IPS-11a (cell line): ENCODE measurements around the gene STXBP1.
"Not testable (repeated sequence)": the region's sequence is repeated elsewhere in the genome, so short reads cannot be mapped to it uniquely, and the experiment has no call there.

Experiments
- H3K4me3 ChIP-seq: one replicate; pipeline ENCODE4 v1.5.1; 2013; ENCODE audit warnings: low read depth, low read length, control low read depth

STXBP1 gene

DNA sequence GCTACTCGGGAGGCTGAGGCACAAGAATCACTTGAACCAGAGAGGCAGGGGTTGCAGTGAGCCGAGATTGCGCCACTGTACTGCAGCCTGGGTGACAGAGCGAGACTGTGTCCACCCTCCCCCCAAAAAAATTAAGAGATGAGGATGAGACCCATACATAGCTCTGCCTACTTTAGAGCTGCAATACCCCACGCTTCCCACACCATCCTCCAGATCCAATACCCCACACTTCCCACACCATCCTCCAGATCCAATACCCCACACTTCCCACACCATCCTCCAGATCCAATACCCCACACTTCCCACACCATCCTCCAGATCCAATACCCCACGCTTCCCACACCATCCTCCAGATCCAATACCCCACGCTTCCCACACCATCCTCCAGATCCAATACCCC lies 34.9 kb upstream of the STXBP1 start:
- H3K4me3 ChIP-seq: not testable (repeated sequence)

- no peak overlapping the region for H3K4me3 ChIP-seq
Observed at GRCh38 chr9:127578627-127578951, 33.5 kb upstream of the STXBP1 start.

GRCh38 chr9:127578952-127579853 lies 32.9 kb upstream of the STXBP1 start:
- no peak overlapping the region for H3K4me3 ChIP-seq

DNA sequence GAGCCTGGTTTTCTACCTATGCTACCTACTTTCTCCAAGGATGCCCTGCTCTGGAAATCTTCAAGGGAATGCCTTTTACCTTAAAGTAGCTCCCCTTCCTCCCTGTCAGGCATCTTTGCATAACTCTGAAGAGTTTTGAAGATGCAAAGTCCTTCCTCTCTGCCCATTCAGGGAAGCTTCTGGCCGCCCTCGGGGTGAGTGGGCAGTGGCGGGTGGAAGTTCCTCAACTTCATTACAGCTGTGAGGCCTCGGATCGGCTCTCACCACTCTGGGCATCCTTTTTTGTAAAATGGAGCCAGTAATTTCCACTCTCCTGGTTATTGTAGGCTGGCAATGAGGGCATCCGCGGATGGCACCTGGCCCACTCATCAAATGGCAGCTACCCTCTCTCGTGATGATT lies 31.7 kb upstream of the STXBP1 start:
- no peak overlapping the region for H3K4me3 ChIP-seq

- no peak overlapping the region for H3K4me3 ChIP-seq
Observed at GRCh38 chr9:127580879-127581475, 31.1 kb upstream of the STXBP1 start.

DNA sequence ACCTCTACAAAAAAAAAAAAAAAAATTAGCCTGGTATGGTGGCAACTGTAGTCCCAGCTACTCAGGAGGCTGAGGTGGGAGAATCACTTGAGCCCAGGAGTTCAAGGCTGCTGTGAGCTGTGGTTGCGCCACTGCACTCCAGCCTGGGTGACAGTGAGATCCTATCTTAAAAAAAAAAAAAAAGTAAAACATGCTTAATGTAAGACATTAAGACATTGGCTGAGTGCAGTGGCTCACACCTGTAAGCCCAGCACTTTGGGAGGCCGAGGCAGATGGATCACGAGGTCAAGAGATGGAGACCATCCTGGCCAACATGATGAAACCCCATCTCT lies 27.6 kb upstream of the STXBP1 start:
- H3K4me3 ChIP-seq: not testable (repeated sequence)

DNA sequence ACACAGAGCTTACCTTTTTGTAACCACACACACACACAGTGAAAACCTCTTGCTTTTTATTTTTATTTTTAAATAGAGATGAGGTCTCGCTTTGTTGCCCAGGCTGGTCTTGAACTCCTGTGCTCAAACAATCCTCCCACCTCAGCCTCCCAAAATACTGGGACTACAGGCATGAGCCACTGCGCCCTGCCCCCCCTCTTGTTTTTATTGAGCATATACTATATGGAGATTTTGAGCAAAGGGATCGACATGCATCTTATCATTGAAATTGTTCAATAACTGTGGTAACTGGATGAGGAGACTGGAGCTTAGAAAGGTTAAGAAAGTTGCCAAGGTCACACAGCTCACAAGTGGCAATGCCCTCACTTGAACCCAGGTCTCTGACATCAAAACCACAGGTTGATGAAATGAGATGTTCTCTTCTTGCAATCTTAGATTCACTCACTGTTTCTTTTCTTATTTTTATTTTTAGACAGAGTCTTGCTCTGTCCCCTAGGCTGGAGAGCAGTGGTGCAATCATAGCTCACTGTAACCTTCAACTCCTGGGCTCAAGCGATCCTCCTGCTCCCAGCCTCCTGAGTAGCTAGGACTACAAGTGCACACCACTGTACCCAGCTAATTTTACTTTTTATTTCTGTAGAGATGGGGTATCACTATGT lies 26.8 kb upstream of the STXBP1 start:
- H3K4me3 ChIP-seq: no peak overlapping the region

DNA sequence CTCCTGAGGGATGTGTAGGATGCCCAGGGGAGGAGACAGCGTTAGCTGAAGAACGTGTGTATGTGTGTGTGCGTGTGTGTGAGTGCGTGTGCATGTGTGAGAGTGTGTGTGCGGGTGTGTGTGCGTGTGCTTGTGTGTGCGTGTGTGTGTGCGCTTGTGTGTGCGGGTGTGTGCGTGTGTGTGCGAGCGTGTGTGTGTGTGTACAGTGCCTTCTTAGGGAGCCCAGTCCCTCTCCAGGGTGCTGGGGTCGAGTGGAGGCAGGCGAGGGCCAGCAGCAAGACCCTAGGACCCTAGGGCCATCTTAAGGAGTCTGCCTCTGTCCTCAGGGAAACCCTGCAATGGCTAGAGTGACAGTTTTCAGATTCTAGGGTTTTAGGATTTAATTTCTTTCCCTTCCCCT lies 26.0 kb upstream of the STXBP1 start:
- no peak overlapping the region for H3K4me3 ChIP-seq

GRCh38 chr9:127586537-127586936 lies 25.5 kb upstream of the STXBP1 start:
- H3K4me3 ChIP-seq: no peak overlapping the region

DNA sequence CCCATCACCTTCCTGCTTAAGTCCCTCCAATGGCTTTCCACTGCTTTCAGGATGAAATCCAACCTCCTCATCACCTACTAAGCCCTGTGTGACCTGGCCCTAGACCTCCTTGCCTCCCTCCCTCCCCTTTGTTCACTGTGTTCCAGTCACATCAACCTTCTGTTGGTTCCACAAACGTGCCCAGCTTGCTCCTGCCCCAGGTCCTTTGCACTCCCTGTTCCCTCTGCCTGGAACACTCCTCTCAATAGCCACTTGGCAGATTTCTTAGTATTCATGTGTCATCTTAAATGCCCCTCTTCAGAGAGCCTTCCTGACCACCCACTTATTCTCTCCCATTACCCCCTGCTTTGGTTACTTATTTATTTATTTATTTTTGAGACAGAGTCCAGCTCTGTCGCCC lies 24.1 kb upstream of the STXBP1 start:
- H3K4me3 ChIP-seq: no peak overlapping the region

DNA sequence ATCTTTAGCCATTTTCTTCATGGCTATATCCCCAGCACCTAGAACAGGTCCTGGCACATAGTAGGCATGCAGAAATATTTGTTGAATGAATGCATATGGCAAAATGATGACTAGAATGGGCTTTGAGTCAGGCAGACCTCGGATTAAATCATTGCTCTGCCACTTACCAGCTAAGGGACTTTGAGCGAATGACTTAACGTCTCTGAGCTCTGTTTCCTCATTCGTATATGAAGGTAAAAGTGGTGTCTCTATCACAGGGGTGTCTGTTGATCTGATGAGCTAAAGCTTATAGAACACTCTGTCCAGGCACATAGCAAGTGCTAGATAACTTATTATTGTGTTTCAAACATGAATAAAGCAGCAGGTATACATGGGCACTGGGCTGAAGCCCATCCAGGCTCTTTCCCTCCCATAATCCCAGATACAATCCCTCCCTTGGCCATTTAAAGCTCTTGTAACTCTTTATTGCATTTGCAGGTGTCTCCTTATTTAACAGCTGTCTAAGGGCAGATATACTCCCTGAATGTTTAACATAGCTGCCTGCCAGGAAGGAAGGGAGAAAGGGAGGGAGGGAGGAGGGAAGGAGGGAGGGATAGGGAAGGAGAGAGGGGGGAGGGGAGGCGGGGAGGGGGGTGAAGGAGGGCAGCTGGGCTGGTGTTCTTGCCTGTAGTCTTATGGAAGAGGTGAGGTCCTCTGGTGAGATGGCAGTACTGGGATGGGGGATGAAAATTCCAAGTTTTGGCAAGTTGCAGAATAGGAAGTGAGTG lies 23.2 kb upstream of the STXBP1 start:
- no peak overlapping the region for H3K4me3 ChIP-seq

GRCh38 chr9:127589955-127590370 lies 22.1 kb upstream of the STXBP1 start:
- no peak overlapping the region for H3K4me3 ChIP-seq

DNA sequence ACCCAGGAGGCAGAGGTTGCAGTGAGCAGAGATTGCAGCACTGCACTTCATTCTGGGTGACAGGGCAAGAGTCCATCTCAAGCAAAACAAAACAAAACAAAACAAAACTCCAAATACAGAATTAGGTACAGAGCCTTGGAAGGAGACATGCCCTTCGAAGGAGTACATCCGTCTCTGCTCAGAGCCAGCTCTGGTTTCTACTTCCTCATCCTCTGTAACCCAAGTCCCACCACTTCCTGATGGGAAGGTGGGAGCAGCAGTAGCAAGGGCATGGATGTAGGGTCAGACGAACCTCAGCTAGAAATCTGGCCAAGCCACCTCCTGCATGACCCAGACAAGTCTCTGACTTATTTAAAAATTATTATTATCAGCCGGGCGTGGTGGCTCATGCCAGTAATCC lies 16.5 kb upstream of the STXBP1 start:
- H3K4me3 ChIP-seq: no peak overlapping the region

DNA sequence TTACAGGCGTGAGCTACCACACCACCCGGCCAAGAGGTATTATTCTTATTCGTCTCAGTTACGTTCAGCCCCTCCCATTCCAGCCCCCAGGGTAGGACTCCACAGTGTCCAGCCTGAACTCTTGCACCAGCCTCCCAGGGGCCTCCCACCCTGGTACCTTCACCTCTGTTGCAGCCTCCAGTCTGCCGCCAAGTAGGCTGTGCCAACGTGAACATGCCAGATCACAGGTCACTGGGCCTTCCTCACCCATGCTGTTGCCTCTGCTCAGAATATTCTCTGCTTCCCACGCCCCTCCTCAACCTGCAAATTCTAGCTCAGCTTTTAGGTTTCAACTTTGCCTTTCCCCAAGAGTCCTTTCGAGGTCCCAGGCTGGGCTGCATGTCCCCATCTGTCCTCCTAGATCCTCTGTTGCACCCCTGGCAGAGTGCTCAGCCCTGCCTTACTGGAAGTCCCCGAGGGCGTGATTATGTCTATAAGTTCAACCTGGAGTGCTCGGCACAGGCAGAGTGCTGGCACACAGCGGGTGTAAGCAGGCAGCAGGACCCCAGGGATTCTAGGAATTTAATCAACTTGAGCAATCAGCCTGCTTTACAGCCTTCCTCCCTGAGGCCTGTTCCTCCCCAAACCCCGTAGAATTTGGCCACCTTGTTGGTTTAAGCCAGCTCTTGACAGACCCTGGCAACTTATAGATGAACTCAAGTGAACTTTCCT lies 13.1 kb upstream of the STXBP1 start:
- no peak overlapping the region for H3K4me3 ChIP-seq

DNA sequence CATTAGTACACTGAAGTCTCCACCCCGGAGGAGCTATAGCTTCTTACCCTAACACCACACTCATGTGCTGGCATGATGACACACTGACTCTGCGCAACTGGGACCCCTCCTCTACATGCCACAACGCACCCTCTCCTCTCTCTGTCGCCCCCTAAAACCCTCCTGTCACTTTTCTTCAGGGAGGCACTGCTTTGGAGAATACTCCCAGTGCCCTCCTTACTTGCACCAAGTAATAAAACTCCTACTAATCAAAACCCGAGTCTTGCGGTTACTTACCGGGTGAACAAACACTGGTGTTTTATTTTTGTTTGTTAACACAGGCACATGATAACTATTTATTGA lies 12.6 kb upstream of the STXBP1 start:
- H3K4me3 ChIP-seq: no peak overlapping the region

DNA sequence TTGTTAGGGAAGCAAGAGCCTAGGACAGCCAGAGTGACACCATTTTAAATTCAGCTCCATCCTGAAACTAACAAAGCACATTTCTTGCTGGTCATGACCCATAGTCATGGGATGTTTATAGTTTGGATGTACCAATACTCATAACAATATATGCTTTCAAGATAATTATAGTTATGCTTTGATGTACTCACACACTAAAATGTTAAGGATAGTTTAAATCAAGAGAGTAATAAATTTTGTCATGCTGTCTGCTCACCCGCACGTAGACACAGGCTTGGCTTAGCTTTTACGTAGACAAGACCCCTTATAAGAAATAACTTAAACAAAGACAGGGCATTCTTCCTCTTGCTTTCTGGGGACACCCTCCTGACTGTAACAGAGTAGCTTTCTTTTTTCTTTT lies 8.9 kb upstream of the STXBP1 start:
- no peak overlapping the region for H3K4me3 ChIP-seq

DNA sequence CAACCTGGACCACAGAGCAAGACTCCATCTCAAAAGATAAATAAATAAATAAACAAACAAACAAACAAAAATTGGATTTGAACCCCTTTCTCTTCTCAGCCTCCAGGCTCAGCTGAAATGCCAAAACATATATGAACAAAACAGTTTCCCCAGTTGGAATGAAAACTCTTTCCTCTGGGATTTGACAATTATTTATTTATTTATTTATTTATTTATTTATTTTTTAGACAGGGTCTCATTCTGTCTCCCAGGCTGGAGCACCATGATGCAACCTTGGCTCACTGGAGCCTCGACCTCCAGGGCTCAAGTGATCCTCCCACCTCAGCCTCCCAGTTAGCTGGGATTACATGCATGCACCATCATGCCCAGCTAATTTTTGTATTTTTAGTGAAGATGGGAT lies 6.0 kb upstream of the STXBP1 start:
- H3K4me3 ChIP-seq: no peak overlapping the region

- peak overlapping the region; percentile 44 for H3K4me3 ChIP-seq
Observed at GRCh38 chr9:127608104-127608966, 3.7 kb upstream of the STXBP1 start.

- H3K4me3 ChIP-seq: peak overlapping the region; percentile 55
Observed at GRCh38 chr9:127611603-127611898, 526 bp upstream of the STXBP1 start.

GRCh38 chr9:127612939-127613582 lies 984 bp downstream of the STXBP1 start:
- H3K4me3 ChIP-seq: peak overlapping the region; percentile 74
